CD4-positive, alpha-beta T cell treated with Interleukin-2 at 100 ng/mL for 4 hours (primary cell): Measurements from ENCODE around the gene LIPN.

ENCODE experiments used
- DNase-seq: peaks from one replicate; pipeline ENCODE4 v3.0.0-alpha.2; 2020; ENCODE audit warnings: low spot score

LIPN gene

GRCh38 chr10:88786032-88786770 is 26.4 kb downstream of the LIPN start:
- DNase-seq = no peak

DNA sequence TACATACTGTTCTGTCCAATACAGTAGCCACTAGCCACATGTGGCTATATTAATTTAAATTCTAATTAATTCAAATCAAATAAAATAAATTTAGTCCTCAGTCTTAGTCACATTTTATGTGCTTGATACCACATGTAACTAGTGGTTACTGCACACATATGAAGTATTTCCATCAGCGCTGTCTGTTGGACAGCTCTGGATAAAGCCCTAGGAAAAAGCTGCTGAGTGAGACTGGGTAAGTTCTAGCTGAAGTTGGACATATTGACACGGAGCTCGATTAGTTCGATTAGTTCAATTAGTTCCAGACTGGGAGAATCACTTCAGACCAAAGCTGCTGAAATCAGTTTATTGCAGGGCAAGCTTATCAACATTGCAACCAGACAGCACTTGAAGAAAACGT is 27.6 kb downstream of the LIPN start:
- DNase-seq = no peak

- no peak for DNase-seq
Observed at GRCh38 chr10:88788924-88789323, 29.1 kb downstream of the LIPN start.

DNA sequence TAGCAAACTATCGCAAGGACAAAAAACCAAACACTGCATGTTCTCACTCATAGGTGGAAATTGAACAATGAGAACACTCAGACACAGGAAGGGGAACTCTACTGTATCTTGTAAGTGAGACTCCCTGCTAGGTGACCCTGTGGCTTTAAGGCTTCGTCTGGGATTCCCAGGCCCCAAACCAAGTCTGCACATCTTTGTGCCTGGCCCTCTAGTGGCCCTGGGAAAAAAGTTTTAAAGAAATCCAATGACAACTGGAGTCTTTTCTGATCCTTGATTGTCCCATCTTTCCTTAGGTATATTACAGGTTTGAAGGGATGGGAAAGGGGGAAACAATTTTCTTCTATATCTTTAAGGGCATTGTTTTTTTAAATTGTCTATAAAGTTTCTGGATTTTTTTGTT is 32.1 kb downstream of the LIPN start:
- DNase-seq = no peak

GRCh38 chr10:88792661-88793060 is 32.8 kb downstream of the LIPN start:
- peak; percentile 13 for DNase-seq

- DNase-seq = peak; percentile 32
Observed at GRCh38 chr10:88793712-88794299, 34.0 kb downstream of the LIPN start.

DNA sequence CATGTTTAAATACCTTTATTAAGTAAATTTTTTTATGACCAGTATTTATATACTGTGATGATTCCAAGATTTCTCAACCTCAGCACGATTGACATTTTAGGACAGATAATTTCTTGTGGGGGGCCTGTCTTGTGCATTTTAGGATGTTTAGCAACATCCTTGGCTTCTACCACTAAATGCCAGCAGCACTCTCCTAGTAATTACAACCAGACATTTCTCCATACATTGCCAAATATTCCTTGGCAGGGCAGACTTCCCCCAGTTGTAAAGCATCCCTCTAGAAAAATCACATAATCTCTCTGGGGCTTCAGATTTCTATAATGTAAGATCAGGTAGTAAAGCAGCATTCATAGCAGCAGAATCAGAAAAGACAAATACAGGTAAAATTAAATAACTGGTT is 34.9 kb downstream of the LIPN start:
- no peak for DNase-seq

GRCh38 chr10:88800152-88801125 is 40.6 kb downstream of the LIPN start:
- no peak for DNase-seq

GRCh38 chr10:88802523-88803285 is 42.9 kb downstream of the LIPN start, which contains the start of gene LIPM:
Gene LIPM, plus strand, starts transcription at chr10:88802730. Its CDS starts 167 bp downstream, at chr10:88802897.
- no peak for DNase-seq

- DNase-seq = no peak
Observed at GRCh38 chr10:88803641-88804040, 43.8 kb downstream of the LIPN start.

GRCh38 chr10:88804083-88804812 is 44.4 kb downstream of the LIPN start:
- DNase-seq = no peak

- no peak for DNase-seq
Observed at GRCh38 chr10:88805361-88805760, 45.5 kb downstream of the LIPN start.

- no peak for DNase-seq
Observed at GRCh38 chr10:88805924-88806323, 46.1 kb downstream of the LIPN start.

DNA sequence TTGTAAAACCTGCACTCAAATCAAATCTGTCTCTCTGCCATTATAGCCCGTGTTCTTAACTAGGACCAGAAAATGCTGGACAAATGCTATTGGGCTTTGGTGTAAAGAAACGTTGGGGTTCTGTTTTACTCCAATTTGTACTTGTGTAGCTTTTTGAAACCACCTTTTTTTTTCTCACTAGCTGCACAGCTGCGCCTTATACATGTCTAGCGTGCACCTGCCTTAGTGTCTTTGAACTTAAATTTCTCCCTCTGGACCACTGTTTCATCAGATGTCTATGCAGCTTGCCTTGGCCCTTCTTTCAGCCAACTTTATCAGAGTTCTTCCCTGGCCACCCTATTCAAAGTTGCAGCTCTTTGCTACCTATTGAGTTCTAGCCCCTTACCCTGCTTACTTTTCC is 49.8 kb downstream of the LIPN start:
- DNase-seq = no peak

- DNase-seq = peak; percentile 65
Observed at GRCh38 chr10:88810196-88810961, 50.6 kb downstream of the LIPN start.

- DNase-seq = no peak
Observed at GRCh38 chr10:88813200-88813599, 53.4 kb downstream of the LIPN start.

DNA sequence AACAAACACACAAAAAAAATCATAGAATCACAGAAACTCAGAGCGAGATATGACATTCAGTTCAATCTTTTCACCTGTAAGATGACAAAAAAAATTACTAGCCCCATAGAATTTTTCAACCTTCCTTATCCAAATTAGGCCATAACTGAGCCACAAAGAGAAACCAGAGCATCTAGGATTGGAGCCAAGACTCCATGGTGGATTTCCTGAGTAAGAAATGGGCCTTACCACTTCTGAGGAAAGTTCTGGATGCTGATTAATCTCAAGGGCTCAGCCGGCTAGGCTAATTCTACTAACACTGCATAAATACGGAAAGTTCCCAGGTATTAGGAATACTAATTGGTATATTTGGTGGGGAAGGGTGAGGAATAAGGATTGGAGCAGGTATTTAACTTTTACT is 59.5 kb downstream of the LIPN start:
- DNase-seq = no peak

- DNase-seq = peak; percentile 14
Observed at GRCh38 chr10:88820748-88821401, 61.1 kb downstream of the LIPN start.

DNA sequence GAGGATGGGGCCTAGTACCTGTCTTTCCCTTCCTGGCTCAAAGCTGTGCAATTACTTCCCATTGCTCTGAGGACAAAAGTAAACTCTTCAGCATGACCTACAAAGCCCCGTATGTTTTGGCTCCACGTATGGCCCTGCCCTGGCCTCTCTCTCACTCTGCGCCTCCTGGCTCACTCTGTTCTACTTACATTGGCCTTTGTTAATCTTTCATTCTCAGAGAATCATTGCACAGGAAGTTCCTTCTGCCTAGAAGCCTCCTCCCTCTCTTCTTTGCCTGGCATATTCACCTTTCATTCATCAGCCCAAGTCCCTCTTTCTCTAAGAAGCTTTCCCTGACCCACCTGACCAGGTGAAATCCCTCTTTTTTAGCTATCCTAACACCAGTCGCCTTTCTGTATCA is 66.6 kb downstream of the LIPN start:
- no peak for DNase-seq

DNA sequence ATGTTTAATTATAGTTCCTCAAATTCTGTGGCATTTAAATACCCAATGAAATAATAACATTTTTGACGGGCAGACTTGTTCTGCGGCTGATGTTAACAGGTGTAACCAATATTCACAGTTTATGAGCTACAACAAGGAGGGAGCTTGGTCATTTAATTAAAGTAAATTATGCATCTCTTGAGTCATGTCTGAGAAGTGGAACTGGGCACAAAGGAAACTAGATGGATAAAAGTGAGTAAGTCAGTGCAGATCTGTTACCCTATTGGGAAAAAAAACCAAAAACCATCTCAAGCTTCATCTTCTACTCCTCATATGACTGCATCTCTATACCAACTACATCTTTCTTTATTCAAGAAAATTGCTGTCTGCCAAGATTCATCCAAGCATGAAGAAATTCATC is 67.9 kb downstream of the LIPN start:
- no peak for DNase-seq
